HepG2 (cell line): ENCODE results near the gene MRPL14. TPM values are rescaled to one million over a fixed set of nuclear protein-coding genes. Genes with fewer than 3 reads are reported as not detected.

Experiments
- HOXA5 ChIP-seq: sonication (generic); formaldehyde crosslinking; IDR thresholded peaks from 2 replicates; pipeline ENCODE4 v1.4.0; 2020; ENCODE audit warnings: missing genetic modification reagents
- NCOA2 ChIP-seq: sonication (generic); formaldehyde crosslinking; IDR thresholded peaks from 2 replicates; pipeline ENCODE4 v1.8.0; 2022; ENCODE audit warnings: inconsistent platforms
- RFX1 ChIP-seq: fragments of 450-650 bp; IDR thresholded peaks from 2 replicates; pipeline ENCODE4 v1.6.1; 2017
- TBP ChIP-seq: sonication (generic); formaldehyde crosslinking; IDR thresholded peaks from 2 replicates; pipeline ENCODE4 v1.5.0; 2020; ENCODE audit warnings: missing genetic modification reagents
- ZBTB3 ChIP-seq: sonication (generic); formaldehyde crosslinking; IDR thresholded peaks from 2 replicates; pipeline ENCODE4 v1.4.0; 2020; ENCODE audit warnings: low read depth, mild to moderate bottlenecking, moderate library complexity, missing genetic modification reagents, borderline replicate concordance
- ZNF629 ChIP-seq: sonication (generic); formaldehyde crosslinking; conservative IDR thresholded peaks from 2 replicates; pipeline ENCODE4 v1.5.0; 2020; ENCODE audit warnings: missing genetic modification reagents
- ZNF772 ChIP-seq: sonication (generic); formaldehyde crosslinking; IDR thresholded peaks from 2 replicates; pipeline ENCODE4 v1.5.0; 2020; ENCODE audit warnings: mild to moderate bottlenecking, missing genetic modification reagents
- ZSCAN9 ChIP-seq: IDR thresholded peaks from 2 replicates; pipeline ENCODE4 v1.6.1; 2016; ENCODE audit warnings: borderline replicate concordance
- polyA plus RNA-seq, 8 experiments: library from polyadenylated mRNA; depleted of rRNA in 3 of 8; stranded (reverse) in 7 of 8; unstranded in 1 of 8; fragments of >200 nt; fragmentation: Illumina TruSeq in 4 of 8; extraction: Trizol in 4 of 8; gene quantifications; 2 replicates each; pipeline versions ENCODE4 v1.2.1 to v1.2.3, GENCODE V29; 2011 to 2016; ENCODE audit warnings: low read depth in 4 of 8, missing spikeins in 1 of 8, mixed read lengths in 1 of 8; ENCODE audit not compliant: insufficient read depth in 1 of 8
- total RNA-seq, 5 experiments: library from RNA; depleted of rRNA; stranded (reverse); fragments of >200 nt; fragmentation: Illumina TruSeq; extraction: Trizol; gene quantifications; 2 replicates each; pipeline ENCODE4 v1.2.3, GENCODE V29; 2016; ENCODE audit warnings: low read depth in 1 of 5
- TF ChIP-seq, protein P1 (sequence below): sonication (generic); formaldehyde crosslinking; IDR thresholded peaks from 2 replicates; pipeline ENCODE4 v1.5.0; 2020; ENCODE audit warnings: mild to moderate bottlenecking, missing genetic modification reagents, borderline replicate concordance
- TF ChIP-seq, protein P2 (sequence below): sonication (generic); formaldehyde crosslinking; IDR thresholded peaks from 2 replicates; pipeline ENCODE4 v1.5.1; 2020; ENCODE audit warnings: missing genetic modification reagents, mild to moderate bottlenecking, borderline replicate concordance
- TF ChIP-seq, protein P3 (sequence below): sonication (generic); formaldehyde crosslinking; IDR thresholded peaks from 2 replicates; pipeline ENCODE4 v1.4.0; 2020; ENCODE audit warnings: missing genetic modification reagents
- TF ChIP-seq, protein P4 (sequence below): sonication (generic); formaldehyde crosslinking; IDR thresholded peaks from 2 replicates; pipeline ENCODE4 v1.8.1; 2023; ENCODE audit warnings: mild to moderate bottlenecking, moderate library complexity, missing genetic modification reagents
- TF ChIP-seq, protein P5 (sequence below): sonication (generic); formaldehyde crosslinking; IDR thresholded peaks from 2 replicates; pipeline ENCODE4 v1.5.1; 2020; ENCODE audit warnings: missing genetic modification reagents, mild to moderate bottlenecking, borderline replicate concordance

The MRPL14 gene
- total and polyA plus RNA-seq, 2 of the 13 experiments (the other 11 are each of a cell fraction or from before 2014, with no cell fraction given), result 157 to 178 TPM

DNA sequence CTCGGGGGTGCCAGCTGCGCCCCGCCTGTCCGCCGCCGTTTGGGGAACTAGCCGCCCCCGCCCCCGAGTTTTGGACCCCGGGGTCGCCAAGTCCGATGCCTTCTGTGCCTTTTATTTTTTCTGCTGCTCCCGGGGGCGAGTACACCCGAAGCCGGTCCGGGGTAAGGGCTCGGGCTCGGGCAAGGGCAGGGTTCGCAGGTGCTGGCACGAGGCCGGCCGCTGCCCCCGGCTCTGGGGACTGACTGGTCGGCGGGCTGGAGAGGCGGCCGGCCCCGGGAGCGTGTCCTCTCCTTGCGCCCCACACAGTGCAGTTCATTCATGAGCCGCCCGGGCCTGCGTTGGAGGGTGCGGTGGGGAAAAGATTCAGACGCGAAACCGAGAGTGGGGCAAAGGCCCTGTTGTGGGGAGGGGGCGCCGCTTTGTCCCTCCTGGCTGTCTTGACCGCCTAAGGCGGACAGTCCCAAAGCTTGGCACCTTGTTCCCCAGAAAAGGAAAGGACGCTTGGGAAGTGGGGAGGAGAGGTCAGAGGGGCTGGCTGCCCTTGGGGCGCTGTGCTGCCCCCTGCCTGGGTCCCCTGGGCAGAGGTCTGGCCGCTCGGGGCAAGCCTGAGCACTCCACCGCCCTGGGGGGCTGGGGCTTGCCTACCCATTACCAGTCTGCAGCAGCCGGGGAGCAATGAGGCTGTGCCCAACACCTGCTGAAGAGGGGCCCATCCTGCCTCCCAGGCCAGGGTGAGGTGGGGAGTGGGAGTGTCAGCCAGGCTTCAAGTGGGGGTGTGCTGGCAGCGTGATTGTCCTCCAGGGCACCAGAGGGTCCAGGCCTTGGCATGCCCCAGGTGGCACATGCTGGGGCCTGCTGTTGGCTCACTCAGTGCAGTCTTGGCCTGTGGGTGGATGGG is 1.0 kb upstream of the MRPL14 start (continued):
- TF ChIP-seq, protein P1, sequence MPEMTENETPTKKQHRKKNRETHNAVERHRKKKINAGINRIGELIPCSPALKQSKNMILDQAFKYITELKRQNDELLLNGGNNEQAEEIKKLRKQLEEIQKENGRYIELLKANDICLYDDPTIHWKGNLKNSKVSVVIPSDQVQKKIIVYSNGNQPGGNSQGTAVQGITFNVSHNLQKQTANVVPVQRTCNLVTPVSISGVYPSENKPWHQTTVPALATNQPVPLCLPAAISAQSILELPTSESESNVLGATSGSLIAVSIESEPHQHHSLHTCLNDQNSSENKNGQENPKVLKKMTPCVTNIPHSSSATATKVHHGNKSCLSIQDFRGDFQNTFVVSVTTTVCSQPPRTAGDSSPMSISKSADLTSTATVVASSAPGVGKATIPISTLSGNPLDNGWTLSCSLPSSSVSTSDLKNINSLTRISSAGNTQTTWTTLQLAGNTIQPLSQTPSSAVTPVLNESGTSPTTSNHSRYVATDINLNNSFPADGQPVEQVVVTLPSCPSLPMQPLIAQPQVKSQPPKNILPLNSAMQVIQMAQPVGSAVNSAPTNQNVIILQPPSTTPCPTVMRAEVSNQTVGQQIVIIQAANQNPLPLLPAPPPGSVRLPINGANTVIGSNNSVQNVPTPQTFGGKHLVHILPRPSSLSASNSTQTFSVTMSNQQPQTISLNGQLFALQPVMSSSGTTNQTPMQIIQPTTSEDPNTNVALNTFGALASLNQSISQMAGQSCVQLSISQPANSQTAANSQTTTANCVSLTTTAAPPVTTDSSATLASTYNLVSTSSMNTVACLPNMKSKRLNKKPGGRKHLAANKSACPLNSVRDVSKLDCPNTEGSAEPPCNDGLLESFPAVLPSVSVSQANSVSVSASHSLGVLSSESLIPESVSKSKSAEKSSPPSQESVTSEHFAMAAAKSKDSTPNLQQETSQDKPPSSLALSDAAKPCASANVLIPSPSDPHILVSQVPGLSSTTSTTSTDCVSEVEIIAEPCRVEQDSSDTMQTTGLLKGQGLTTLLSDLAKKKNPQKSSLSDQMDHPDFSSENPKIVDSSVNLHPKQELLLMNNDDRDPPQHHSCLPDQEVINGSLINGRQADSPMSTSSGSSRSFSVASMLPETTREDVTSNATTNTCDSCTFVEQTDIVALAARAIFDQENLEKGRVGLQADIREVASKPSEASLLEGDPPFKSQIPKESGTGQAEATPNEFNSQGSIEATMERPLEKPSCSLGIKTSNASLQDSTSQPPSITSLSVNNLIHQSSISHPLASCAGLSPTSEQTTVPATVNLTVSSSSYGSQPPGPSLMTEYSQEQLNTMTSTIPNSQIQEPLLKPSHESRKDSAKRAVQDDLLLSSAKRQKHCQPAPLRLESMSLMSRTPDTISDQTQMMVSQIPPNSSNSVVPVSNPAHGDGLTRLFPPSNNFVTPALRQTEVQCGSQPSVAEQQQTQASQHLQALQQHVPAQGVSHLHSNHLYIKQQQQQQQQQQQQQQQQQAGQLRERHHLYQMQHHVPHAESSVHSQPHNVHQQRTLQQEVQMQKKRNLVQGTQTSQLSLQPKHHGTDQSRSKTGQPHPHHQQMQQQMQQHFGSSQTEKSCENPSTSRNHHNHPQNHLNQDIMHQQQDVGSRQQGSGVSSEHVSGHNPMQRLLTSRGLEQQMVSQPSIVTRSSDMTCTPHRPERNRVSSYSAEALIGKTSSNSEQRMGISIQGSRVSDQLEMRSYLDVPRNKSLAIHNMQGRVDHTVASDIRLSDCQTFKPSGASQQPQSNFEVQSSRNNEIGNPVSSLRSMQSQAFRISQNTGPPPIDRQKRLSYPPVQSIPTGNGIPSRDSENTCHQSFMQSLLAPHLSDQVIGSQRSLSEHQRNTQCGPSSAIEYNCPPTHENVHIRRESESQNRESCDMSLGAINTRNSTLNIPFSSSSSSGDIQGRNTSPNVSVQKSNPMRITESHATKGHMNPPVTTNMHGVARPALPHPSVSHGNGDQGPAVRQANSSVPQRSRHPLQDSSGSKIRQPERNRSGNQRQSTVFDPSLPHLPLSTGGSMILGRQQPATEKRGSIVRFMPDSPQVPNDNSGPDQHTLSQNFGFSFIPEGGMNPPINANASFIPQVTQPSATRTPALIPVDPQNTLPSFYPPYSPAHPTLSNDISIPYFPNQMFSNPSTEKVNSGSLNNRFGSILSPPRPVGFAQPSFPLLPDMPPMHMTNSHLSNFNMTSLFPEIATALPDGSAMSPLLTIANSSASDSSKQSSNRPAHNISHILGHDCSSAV (CRISPR knock-in tag), result no peak
- TF ChIP-seq, protein P2, sequence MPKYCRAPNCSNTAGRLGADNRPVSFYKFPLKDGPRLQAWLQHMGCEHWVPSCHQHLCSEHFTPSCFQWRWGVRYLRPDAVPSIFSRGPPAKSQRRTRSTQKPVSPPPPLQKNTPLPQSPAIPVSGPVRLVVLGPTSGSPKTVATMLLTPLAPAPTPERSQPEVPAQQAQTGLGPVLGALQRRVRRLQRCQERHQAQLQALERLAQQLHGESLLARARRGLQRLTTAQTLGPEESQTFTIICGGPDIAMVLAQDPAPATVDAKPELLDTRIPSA, result peak; percentile 65; the same call in 1 of the 2 replicates
- no peak for TF ChIP-seq ZSCAN9 (CRISPR knock-in tag)
- no peak for TF ChIP-seq NCOA2 (CRISPR knock-in tag)
- TF ChIP-seq, protein P3, sequence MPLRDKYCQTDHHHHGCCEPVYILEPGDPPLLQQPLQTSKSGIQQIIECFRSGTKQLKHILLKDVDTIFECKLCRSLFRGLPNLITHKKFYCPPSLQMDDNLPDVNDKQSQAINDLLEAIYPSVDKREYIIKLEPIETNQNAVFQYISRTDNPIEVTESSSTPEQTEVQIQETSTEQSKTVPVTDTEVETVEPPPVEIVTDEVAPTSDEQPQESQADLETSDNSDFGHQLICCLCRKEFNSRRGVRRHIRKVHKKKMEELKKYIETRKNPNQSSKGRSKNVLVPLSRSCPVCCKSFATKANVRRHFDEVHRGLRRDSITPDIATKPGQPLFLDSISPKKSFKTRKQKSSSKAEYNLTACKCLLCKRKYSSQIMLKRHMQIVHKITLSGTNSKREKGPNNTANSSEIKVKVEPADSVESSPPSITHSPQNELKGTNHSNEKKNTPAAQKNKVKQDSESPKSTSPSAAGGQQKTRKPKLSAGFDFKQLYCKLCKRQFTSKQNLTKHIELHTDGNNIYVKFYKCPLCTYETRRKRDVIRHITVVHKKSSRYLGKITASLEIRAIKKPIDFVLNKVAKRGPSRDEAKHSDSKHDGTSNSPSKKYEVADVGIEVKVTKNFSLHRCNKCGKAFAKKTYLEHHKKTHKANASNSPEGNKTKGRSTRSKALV, result peak; percentile 78; the same call in 1 of the 2 replicates
- TF ChIP-seq, protein P4, sequence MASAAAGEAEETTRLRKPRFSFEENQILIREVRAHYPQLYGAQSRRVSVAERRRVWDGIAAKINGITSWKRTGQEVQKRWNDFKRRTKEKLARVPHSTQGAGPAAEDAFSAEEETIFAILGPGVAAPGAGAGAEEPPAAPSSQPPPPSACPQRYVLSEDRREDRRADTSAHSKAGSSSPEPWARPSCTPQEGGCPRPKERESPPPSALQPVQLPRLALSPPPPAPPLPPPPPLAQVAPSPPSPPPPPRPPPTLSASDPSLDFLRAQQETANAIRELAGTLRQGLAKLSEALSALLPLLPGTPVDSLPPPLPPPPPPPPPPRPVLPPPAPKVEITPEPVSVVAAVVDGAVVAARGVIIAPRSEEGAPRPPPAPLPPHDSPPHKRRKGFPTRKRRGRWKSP, result peak; percentile 69; the same call in 1 of the 2 replicates
- TF ChIP-seq TBP (CRISPR knock-in tag), result 0 out of 2 replicates have a peak, but pooled peaks have one; percentile 27
- TF ChIP-seq ZBTB3 (CRISPR knock-in tag), result no peak
- TF ChIP-seq ZNF629, result peak; percentile 52
- TF ChIP-seq ZNF772 (CRISPR knock-in tag), result peak; percentile 52; the same call in 1 of the 2 replicates
- TF ChIP-seq, protein P5, sequence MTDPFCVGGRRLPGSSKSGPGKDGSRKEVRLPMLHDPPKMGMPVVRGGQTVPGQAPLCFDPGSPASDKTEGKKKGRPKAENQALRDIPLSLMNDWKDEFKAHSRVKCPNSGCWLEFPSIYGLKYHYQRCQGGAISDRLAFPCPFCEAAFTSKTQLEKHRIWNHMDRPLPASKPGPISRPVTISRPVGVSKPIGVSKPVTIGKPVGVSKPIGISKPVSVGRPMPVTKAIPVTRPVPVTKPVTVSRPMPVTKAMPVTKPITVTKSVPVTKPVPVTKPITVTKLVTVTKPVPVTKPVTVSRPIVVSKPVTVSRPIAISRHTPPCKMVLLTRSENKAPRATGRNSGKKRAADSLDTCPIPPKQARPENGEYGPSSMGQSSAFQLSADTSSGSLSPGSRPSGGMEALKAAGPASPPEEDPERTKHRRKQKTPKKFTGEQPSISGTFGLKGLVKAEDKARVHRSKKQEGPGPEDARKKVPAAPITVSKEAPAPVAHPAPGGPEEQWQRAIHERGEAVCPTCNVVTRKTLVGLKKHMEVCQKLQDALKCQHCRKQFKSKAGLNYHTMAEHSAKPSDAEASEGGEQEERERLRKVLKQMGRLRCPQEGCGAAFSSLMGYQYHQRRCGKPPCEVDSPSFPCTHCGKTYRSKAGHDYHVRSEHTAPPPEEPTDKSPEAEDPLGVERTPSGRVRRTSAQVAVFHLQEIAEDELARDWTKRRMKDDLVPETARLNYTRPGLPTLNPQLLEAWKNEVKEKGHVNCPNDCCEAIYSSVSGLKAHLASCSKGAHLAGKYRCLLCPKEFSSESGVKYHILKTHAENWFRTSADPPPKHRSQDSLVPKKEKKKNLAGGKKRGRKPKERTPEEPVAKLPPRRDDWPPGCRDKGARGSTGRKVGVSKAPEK (CRISPR knock-in tag), result no peak
- TF ChIP-seq RFX1, result no peak
- no peak; the same call in 1 of the 2 replicates for TF ChIP-seq HOXA5 (CRISPR knock-in tag)
